Right cardiac atrium (tissue), 5 donors: ENCODE results near the gene DDX54. TPM values are rescaled to one million over a fixed set of nuclear protein-coding genes. Genes with fewer than 3 reads are reported as not detected.

Source experiments
- ATAC-seq, 2 donors: fragments of 200-7000 bp; cut with Tn5 transposase; one replicate each; pipeline versions ENCODE4 v1.8.0 to v1.9.1; 2020; ENCODE audit warnings: moderate library complexity in 2 of 2, mild to moderate bottlenecking in 1 of 2
- DNase-seq, 3 donors: peaks; one replicate each; pipeline ENCODE4 v3.0.0-alpha.2; 2020
- H3K27ac ChIP-seq: one replicate; pipeline ENCODE4 v1.5.1; 2013; ENCODE audit warnings: mild to moderate bottlenecking, low read length, control low read depth, moderate library complexity
- H3K27me3 ChIP-seq: one replicate; pipeline ENCODE4 v1.6.1; 2013; ENCODE audit not compliant: control insufficient read depth, insufficient read depth
- H3K4me1 ChIP-seq: one replicate; pipeline ENCODE4 v1.6.1; 2013; ENCODE audit warnings: low read length; ENCODE audit not compliant: control insufficient read depth, insufficient read depth
- H3K4me3 ChIP-seq: one replicate; pipeline ENCODE4 v1.5.1; 2013; ENCODE audit warnings: low read length, control low read depth
- H3K9me3 ChIP-seq: one replicate; pipeline ENCODE4 v1.6.1; 2013; ENCODE audit warnings: low read length; ENCODE audit not compliant: control insufficient read depth
- WGBS: extraction: QIAGEN DNeasy Blood & Tissue Kit; methylation state at CpG from one replicate; pipeline ENCODE4 v1.1.7; 2013; 5-methylcytosine and 5-hydroxymethylcytosine counted together
- intact Hi-C, 4 donors: fragments of 100-400 bp; cut with DNase I; formaldehyde crosslinking; loops; one replicate each; pipeline versions ENCODE4 v1.11.0 to v1.14.0; 2022 to 2023
- polyA plus RNA-seq: library from polyadenylated mRNA; stranded (reverse); fragments of 200-250 nt; gene quantifications from one replicate; pipeline ENCODE4 v1.2.3, GENCODE V29; 2013
- total RNA-seq, 4 donors: library from RNA; stranded (reverse); fragmentation: NEBNext Ultra II Directional; extraction: Animal tissue kit (Norgen Biotek cat#: 25700); gene quantifications; one replicate each; pipeline ENCODE4 v1.2.1, GENCODE V29; 2021
- donor health status: healthy with polysubstance abuse.
- donor health status: DM: no; HTN: yes; CAD: no.
- donor health status: DM: no; HTN: no; CAD: no.
- donor health status: DM: no; HTN: yes; CAD: no; lungs with severe emphysema.
- donor health status: DM: yes; HTN: yes; CAD: no.

DDX54 gene
- total and polyA plus RNA-seq, 5 donors: 17.2 to 36.1 (median 29.2) TPM

DNA sequence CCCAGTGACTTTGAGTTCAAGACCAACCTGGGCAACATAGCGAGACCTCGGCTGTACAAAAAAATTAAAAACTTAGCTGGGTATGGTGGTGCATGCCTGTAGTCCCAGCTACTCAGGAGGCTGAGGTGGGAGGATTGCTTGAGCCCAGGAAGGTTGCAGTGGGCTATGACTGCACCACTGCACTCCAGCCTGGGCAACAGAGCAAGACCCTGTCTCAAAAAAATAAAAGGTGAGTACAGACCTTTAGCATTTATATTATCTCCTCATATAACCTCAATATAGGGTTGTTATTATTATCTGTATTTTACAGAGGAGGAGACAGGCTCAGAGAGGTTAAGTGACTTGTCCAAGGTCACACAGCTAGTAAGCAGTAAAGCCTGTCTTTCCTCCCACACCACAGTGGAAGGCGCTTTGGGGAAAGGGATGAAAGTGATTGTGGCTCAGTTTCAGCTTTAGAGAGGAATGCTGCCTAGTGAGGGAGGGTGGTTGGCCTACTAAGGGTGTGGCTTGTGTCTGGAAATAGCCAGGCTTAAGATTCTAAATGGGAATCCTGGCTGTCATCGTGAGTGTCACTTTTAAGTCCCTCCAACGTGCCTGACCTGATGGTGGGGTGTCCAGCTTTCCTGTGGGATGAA is 43.2 kb upstream of the DDX54 start:
- ATAC-seq (peak; percentile 11 to 15), DNase-seq (peak in 1 of 3 donors; percentile 30)
- peaks cover 34% of the 10 kb centered on the region for H3K4me1 ChIP-seq
- peak overlapping the region; percentile 99 for H3K27ac ChIP-seq
- H3K27me3 ChIP-seq: no peaks in the 10 kb centered on the region
- no peak overlapping the region for H3K4me3 ChIP-seq
- whole genome bisulfite sequencing: 62% methylated on average over 5 of the region's 5 CpGs
- intact Hi-C loops: no loop called here
- H3K9me3 ChIP-seq: no peaks in the 10 kb centered on the region

DNA sequence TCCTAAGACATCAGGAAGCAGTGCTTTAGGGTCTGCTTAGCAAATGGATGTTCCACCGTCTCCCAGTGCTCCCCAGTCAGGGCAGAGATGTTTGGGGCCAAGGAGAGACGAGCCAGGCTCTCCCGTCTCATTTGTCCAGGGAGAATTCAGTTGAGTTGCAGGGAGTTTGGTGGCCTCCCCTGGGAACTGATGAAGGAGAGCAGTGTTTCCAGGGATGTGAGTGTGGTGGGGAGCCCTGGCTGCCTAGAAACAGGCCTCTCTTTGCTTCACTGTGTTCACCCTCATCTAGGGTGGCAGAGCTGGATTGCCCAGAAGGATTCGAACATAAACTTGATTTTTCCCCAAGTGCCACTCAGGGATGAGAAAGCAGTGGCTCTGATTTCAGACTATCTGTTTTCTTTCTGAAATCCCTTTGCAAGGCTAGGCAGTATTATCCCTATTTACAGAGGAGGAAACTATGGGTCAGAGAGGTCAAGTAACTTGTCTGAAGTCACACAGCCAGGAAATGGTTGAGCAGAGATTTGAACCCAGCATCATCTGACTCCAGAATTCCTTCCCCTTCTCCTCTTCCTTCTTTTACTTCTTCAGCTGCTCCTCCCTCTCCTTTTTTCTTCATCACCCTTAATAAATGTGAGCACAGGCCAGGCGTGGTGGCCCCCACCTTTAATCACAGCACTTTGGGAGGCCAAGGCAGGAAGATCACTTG is 42.6 kb upstream of the DDX54 start:
- peak overlapping the region; percentile 99 for H3K27ac ChIP-seq
- no peaks in the 10 kb centered on the region for H3K27me3 ChIP-seq
- peak in 1 of 3 donors; percentile 16 for DNase-seq
- 74% methylated on average over 5 of the region's 5 CpGs for WGBS
- H3K4me1 ChIP-seq: peaks cover 28% of the 10 kb centered on the region
- ATAC-seq: no peak
- H3K9me3 ChIP-seq: no peaks in the 10 kb centered on the region
- intact Hi-C loops: no loop called here
- H3K4me3 ChIP-seq: no peak overlapping the region

DNA sequence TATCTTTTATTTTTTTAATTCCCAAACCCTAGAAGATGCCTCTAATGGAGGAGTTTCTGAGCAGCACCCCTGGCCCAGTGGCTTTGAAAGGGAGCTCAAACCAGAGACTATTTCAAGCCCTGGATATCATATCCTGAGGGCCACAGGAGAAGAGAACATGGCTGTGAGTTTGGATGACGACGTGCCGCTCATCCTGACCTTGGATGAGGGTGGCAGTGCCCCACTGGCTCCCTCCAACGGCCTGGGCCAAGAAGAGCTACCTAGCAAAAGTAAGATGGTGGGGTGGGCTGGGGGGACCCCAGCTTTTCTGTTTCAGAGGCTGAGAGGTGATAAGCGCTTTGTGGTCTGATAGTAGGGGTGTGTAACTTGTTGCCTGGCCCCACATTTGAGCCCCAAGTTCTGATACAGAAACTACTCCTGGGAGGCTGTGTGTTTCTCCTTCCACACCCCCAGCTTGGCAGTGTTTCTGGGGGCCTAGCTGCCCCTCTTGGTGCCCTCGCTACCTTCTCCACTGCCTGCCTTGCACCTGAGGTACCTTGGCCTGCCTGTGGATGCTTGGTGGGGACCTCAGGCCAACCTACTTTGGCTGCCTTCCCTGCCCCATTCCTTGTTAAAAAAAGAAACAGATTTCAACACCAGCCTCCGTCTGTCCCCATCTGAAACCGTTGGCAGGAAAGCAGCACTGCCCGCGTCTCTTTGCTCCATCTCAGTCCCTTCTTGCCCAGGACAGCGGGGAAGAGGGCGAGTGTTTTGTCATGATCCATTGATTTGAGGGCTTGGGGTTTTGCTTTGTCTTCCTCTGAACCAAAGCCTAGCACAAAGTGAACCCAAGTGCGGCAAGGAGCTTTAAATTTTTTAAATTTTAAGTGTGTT is 41.7 kb upstream of the DDX54 start:
- H3K4me1 ChIP-seq: peaks cover 31% of the 10 kb centered on the region
- WGBS: 62% methylated on average over 13 of the region's 13 CpGs
- ATAC-seq: peak in 1 of 2 donors; percentile 35
- H3K4me3 ChIP-seq: no peak overlapping the region
- intact Hi-C loops: no loop called here
- H3K27me3 ChIP-seq: no peaks in the 10 kb centered on the region
- no peaks in the 10 kb centered on the region for H3K9me3 ChIP-seq
- peak in 2 of 3 donors; percentile 35 to 66 for DNase-seq
- peak overlapping the region; percentile 99 for H3K27ac ChIP-seq

DNA sequence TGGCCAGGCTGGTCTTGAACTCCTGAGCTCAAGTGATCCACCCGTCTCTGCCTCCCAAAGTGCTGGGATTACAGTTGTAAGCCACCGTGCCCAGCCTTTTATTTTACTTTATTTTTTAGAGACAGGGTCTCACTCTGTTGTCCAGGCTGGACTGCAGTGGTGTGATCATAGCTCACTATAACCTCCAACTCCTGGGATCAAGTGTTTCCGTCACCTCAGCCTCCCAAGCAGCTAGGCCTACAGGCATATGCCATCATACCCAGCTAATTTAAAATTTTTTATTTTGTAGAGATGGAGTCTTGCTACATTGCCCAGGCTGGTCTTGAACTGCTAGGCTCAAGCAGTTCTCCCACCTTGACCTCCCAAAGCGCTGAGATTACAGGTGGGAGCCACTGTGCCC is 39.7 kb upstream of the DDX54 start:
- H3K4me3 ChIP-seq: no peak overlapping the region
- no peak overlapping the region for H3K27ac ChIP-seq
- DNase-seq: peak in 1 of 3 donors; percentile 11
- H3K9me3 ChIP-seq: no peaks in the 10 kb centered on the region
- H3K27me3 ChIP-seq: no peaks in the 10 kb centered on the region
- WGBS: 94% methylated on average over 4 of the region's 4 CpGs
- ATAC-seq: no peak
- H3K4me1 ChIP-seq: peaks cover 18% of the 10 kb centered on the region
- intact Hi-C loops: loop anchor here in 1 of 4 donors (5.0 kb wide), 1 partner anchor 37 kb away; no protein-coding TSS in a partner anchor

DNA sequence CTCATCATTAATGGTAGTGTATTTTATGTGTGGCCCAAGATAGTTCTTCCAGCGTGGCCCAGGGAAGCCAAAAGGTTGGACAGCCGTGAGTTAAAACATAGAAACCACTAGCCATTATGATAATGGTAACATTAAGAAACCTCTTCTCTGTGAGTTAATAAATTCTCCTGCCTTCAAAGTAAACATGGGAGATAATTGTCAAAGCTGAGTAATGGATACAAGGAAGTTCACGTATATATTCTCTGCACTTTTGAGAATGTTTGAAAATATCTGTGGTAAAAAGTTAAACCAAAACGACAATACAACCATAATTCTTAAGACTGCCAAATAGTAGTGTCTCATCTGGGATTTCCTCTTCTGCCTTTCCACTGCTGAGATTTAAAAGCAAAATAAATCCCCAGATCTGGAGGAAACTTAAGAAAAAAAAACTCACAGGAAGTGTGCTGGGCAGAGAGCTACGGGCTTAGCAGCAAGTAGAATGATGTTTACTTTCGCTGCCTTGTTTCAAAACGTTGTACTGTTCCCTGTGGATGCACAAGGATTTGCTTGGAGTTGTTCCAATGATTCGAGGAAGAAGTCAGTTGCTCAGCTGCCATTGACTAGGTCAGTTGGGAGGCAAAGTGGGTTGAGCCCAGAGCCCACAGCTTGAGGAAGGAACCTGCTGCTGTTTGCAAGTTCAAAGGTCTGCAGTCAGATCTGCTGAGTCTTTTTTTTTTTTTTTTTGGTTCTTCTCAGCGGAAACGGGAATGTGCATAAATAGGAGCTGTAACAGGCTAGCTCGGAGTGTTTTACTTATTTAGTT is 37.7 kb upstream of the DDX54 start:
- 10% methylated on average over 11 of the region's 11 CpGs for WGBS
- Histone ChIP-seq H3K27ac (peak overlapping the region; percentile 93), H3K4me3 (peak overlapping the region; percentile 63), H3K9me3 (no peaks in the 10 kb centered on the region), H3K4me1 (peaks cover 14% of the 10 kb centered on the region), H3K27me3 (no peaks in the 10 kb centered on the region)
- DNase-seq (peak; percentile 73 to 84 (median 80)), ATAC-seq (peak; percentile 53 to 61)
- intact Hi-C loops: loop anchor here in 1 of 4 donors (5.0 kb wide), 1 partner anchor 39 kb away; no protein-coding TSS in a partner anchor

DNA sequence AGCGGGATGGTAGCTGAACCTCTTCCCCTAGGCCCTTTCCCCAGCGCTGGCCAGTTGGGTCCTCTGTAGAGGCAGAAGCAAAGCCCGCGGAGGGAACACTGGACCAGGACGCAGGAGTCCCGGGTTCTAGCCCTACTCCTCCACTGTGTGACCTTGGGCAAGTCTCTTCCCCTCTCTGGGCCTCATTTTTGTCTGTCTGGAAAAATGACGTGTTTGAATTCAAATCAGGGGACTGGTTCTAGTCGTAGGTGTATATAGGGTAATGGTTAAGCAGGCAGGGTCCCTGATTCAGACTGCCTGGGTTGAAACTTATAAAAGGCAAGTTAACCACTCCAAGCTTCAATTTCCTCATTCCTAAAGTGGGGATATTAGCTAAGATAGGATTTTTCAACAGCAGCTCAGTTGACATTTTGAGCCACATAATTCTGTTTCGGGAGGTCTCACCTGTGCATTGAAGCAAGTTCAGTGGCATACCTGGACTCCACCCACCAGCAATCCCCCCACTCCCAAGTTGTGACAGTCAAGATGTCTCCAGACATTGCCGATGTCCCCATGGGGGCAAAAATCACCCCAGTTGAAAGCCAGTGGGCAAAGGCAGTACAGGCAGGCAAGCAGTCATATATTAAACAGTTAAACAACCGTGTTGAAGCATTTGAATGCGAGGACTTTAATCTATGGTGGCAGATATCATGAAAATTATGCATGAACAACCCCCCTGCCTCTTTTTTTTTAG is 36.9 kb upstream of the DDX54 start:
- H3K27me3 ChIP-seq: no peaks in the 10 kb centered on the region
- H3K9me3 ChIP-seq: no peaks in the 10 kb centered on the region
- peak overlapping the region; percentile 93 for H3K27ac ChIP-seq
- peaks cover 11% of the 10 kb centered on the region for H3K4me1 ChIP-seq
- DNase-seq (no peak), ATAC-seq (no peak)
- intact Hi-C loops: loop anchor here in 1 of 4 donors (5.0 kb wide), 1 partner anchor 40 kb away; no protein-coding TSS in a partner anchor
- peak overlapping the region; percentile 63 for H3K4me3 ChIP-seq
- WGBS: 16% methylated on average over 12 of the region's 12 CpGs

DNA sequence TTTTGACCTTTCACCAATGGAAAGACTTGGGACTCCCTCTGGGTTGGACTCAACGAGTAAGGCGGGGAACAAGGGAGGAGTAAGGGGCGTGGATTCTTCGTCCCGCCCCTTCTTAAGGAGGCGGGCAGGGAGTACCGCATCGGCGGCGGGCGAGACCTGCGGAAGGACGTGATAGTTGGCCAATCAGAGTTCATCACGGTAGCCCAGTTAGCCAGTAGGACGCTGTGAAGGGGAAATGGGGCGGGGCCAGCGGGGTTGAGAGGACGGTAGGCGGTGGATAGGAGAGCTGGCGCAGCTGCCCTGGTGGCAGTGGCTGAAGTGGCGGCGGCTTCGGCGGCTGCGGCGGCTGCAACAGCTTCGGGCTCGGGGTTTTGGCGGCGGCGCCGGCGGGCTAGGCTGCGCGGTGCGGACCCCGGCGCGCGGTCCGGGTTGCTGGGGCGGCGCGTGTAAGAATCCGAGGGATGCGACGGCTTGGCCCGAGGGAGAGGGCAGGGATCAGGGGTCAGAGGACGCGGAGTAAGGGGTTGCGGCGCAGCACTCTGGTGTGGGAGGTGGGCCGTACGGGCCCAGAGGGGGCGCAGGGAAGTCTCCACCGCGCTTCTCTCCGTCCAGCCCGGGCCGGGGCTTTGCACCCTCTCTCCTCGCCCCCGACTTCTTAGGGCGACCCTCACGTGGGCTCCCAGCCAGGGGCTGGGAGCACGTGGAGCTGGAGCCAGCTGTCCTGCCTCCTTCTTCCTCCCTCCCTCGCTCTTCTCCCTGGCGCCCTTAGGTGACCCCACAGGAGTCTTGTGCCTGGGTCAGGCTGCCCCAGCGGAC is 36.1 kb upstream of the DDX54 start, which contains the start of gene TPCN1:
TSS of gene TPCN1 (plus strand) at position 284 of the 816 bp plus-strand sequence. CDS start 5,389 bp downstream, outside the sequence.
- intact Hi-C loops: loop anchor here in 1 of 4 donors (5.0 kb wide), 1 partner anchor 41 kb away; no protein-coding TSS in a partner anchor
- no peaks in the 10 kb centered on the region for H3K9me3 ChIP-seq
- ATAC-seq (peak; percentile 97), DNase-seq (peak; percentile 100)
- peaks cover 6% of the 10 kb centered on the region for H3K4me1 ChIP-seq
- peak within 1 kb of the TSS; percentile 93 for H3K27ac ChIP-seq
- under 1% methylated on average over 68 of the region's 68 CpGs for WGBS
- peak within 1 kb of the TSS; percentile 63 for H3K4me3 ChIP-seq
- no peaks in the 10 kb centered on the region for H3K27me3 ChIP-seq

DNA sequence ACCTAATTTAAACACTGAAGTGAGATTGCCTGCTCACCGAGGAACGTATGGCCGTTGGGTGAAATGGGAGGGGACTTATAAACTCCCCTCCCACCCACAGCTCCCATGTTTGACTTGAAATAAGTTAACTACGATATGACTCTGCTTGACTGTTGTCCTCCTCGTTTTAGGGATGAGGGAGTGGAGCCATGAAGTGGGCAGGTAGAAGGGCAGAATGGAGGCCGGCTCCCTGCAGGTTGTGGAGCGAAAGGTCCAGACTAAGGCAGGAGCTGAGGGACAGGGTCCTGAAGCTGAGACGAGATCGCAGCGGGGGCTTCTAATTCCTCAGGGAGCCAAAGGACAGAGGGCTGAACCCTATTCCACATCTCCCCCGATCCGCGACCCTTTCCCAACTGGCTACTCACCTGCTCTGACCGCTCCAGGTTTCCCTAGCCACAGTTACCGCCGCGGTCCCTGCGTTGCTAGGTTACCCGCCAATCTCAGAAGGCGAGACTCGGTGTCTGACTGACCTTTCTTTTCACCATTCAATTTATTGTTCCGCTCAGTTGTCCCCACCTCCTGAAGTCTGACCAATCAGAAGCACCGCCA is 35.4 kb upstream of the DDX54 start:
- H3K4me1 ChIP-seq: peaks cover 6% of the 10 kb centered on the region
- DNase-seq (no peak), ATAC-seq (no peak)
- intact Hi-C loops: loop anchor here in 1 of 4 donors (5.0 kb wide), 1 partner anchor 42 kb away; no protein-coding TSS in a partner anchor
- peak overlapping the region; percentile 4 for H3K27ac ChIP-seq
- H3K27me3 ChIP-seq: no peaks in the 10 kb centered on the region
- WGBS: under 1% methylated on average over 23 of the region's 23 CpGs
- peak overlapping the region; percentile 57 for H3K4me3 ChIP-seq
- no peaks in the 10 kb centered on the region for H3K9me3 ChIP-seq

DNA sequence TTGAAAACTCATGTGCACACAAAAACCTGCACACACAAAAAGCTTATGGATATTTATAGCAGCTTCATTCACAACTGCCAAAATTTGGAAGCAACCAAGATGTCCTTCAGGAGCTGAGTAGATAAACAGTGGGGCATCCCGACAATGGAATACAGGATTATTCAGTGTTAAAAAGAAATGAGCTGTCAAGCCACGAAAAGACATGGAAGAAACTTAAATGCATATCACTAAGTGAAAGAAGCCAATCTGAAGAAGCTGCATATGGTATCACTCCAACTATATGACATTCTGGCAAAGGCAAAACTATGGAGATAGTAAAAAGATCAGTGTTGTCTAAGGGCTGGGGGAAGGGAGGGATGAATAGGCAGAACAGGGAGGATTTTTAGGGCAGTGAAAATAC is 30.7 kb upstream of the DDX54 start:
- intact Hi-C loops: no loop called here
- Histone ChIP-seq H3K4me1 (peaks cover 4% of the 10 kb centered on the region), H3K4me3 (no peak overlapping the region), H3K27me3 (no peaks in the 10 kb centered on the region), H3K9me3 (no peaks in the 10 kb centered on the region), H3K27ac (no peak overlapping the region)
- ATAC-seq (no peak), DNase-seq (no peak)
- 50% methylated on average over 2 of the region's 2 CpGs for WGBS
